Tibial artery (tissue), 4 donors: ENCODE results near the gene GABBR2.

Experiments used
- DNase-seq, 2 donors: peaks; one replicate each; pipeline ENCODE4 v3.0.0-alpha.2; 2019
- H3K27ac ChIP-seq, 2 donors: fragments of 200-600 bp; sonication (generic) in 1 of 2; 1 replicate in 1 of 2; 2 replicates in 1 of 2; pipeline ENCODE4 v1.5.1; 2018 to 2019; ENCODE audit warnings: mild to moderate bottlenecking in 1 of 2
- H3K27me3 ChIP-seq, 2 donors: fragments of 200-600 bp; sonication (generic) in 1 of 2; one replicate each; pipeline versions ENCODE4 v1.5.1 to v1.6.0; 2016 to 2019
- H3K36me3 ChIP-seq, 3 donors: fragments of 200-600 bp; sonication (generic) in 2 of 3; one replicate each; pipeline ENCODE4 v1.5.1; 2016 to 2019; ENCODE audit warnings: mild to moderate bottlenecking in 2 of 3
- H3K4me1 ChIP-seq, 4 donors: fragments of 200-600 bp; sonication (generic) in 2 of 4; 1 replicate in 3 of 4; 2 replicates in 1 of 4; pipeline ENCODE4 v1.5.1; 2016 to 2019
- H3K4me3 ChIP-seq, 2 donors: fragments of 200-600 bp; sonication (generic) in 1 of 2; 1 replicate in 1 of 2; 2 replicates in 1 of 2; pipeline ENCODE4 v1.5.1; 2018 to 2019; ENCODE audit warnings: mild to moderate bottlenecking in 2 of 2
- H3K9me3 ChIP-seq, 3 donors: fragments of 200-600 bp; sonication (generic) in 1 of 3; one replicate each; pipeline ENCODE4 v1.5.1; 2016 to 2019
- intact Hi-C: fragments of 100-400 bp; cut with DNase I; formaldehyde crosslinking; loops from one replicate; pipeline ENCODE4 v1.15.0; 2023; ENCODE audit warnings: low total_unique reads
- TF ChIP-seq, protein P1 (sequence below), 2 experiments: fragments of 200-600 bp in 1 of 2; fragments of 450-650 bp in 1 of 2; IDR thresholded peaks; one replicate each; pipeline ENCODE4 v1.5.1; 2017 to 2019; ENCODE audit warnings: antibody characterized with exemption in 2 of 2, mild to moderate bottlenecking in 1 of 2, moderate library complexity in 1 of 2

The GABBR2 gene

DNA sequence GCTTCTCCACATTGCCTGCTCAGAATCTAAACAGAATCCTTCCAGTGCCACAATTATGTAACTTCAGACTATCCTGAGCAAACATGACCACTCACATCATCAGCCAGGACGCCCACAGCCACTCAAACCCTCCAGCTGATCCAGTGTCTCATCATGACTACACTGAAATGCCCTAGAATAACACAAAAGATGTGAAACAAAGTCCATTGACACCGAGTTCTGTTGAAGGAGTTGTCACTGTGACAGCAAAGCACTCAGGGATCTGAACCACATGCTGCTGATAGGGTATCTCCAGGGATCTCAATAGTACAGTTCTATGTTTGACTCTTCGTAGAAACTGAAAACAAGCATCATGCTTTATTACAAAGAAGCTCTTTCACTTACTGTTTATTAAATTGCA, 150.2 kb downstream of the GABBR2 start:
- Histone ChIP-seq H3K27me3 (no peaks in the 10 kb centered on the region), H3K4me3 (no peak overlapping the region), H3K9me3 (no peaks in the 10 kb centered on the region), H3K36me3 (no peaks in the 10 kb centered on the region), H3K4me1 (no peaks in the 10 kb centered on the region), H3K27ac (no peak overlapping the region)
- intact Hi-C loops = no loop called here
- TF ChIP-seq, protein P1, sequence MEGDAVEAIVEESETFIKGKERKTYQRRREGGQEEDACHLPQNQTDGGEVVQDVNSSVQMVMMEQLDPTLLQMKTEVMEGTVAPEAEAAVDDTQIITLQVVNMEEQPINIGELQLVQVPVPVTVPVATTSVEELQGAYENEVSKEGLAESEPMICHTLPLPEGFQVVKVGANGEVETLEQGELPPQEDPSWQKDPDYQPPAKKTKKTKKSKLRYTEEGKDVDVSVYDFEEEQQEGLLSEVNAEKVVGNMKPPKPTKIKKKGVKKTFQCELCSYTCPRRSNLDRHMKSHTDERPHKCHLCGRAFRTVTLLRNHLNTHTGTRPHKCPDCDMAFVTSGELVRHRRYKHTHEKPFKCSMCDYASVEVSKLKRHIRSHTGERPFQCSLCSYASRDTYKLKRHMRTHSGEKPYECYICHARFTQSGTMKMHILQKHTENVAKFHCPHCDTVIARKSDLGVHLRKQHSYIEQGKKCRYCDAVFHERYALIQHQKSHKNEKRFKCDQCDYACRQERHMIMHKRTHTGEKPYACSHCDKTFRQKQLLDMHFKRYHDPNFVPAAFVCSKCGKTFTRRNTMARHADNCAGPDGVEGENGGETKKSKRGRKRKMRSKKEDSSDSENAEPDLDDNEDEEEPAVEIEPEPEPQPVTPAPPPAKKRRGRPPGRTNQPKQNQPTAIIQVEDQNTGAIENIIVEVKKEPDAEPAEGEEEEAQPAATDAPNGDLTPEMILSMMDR (IDR thresholded peaks at IDR 0.05) = no peak
- DNase-seq = no peak

- Histone ChIP-seq H3K27me3 (no peaks in the 10 kb centered on the region), H3K27ac (no peak overlapping the region), H3K36me3 (no peaks in the 10 kb centered on the region), H3K4me3 (no peak overlapping the region), H3K4me1 (no peaks in the 10 kb centered on the region), H3K9me3 (no peaks in the 10 kb centered on the region)
- intact Hi-C loops = no loop called here
- no peak for DNase-seq
- TF ChIP-seq, protein P1 (IDR thresholded peaks at IDR 0.05) = no peak
Measured at GRCh38 chr9:98556511-98556910, 152.2 kb downstream of the GABBR2 start.

DNA sequence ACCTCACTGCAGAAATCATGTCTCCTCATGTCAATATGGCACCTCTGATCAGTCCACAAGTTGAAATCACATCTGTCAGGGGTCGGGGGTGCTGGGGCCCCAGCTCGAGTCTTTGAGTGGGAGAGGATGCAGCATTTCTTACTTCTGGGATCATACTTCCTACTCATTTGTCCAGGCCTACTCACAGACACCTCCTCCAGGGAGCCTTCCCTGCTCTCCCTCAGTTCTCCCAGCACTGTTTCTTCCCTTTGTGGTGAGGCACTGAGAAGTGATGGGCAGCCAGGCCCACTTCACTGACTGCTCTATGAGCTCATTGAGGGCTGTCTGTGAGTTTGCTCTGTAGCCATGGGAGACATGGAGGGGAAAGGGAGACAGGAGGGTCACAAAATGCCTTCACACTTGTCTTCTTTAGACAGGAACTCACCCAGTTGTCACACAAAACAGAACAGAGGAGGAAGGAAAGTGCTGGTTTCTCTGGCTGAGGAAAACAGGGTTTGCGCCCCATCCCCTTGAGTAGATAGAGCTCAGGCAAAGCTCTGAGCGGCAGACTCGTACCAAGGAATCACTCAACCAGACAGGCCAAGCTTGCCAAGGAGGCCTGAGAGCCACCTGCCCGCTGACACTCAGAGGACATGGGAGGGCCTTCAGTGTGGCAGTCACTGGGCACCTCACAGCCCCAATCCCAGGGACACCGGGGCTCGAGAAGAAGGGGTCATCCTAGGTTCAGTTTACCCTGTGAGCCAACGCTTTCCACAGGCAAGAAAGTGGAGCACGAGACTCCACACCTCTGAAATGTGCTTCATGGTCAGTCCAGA, 152.9 kb downstream of the GABBR2 start:
- DNase-seq = no peak
- Histone ChIP-seq H3K27me3 (no peaks in the 10 kb centered on the region), H3K4me3 (no peak overlapping the region), H3K4me1 (no peaks in the 10 kb centered on the region), H3K36me3 (no peaks in the 10 kb centered on the region), H3K27ac (no peak overlapping the region), H3K9me3 (no peaks in the 10 kb centered on the region)
- intact Hi-C loops = no loop called here
- TF ChIP-seq, protein P1 (IDR thresholded peaks at IDR 0.05) = no peak

DNA sequence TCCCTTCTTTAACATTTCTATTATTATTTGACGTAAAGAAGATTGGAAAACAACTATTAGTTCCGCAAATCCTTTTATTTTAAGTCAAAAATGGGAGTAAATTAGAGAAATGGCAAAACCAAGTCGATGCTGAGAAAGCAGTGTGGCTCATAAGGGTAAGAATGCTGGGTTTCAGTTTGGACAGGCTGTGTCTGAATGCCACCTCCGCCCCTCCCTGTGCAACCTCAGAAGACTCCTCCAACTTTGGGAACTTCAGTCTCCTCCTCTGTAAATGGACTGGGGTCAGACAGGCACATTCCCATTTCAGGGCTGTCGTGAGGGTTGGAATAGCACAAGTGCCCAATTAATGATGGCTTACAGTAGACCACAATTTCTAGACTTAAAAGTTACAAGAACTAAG, 154.0 kb downstream of the GABBR2 start:
- TF ChIP-seq, protein P1 (IDR thresholded peaks at IDR 0.05) = no peak
- no peak overlapping the region for H3K27ac ChIP-seq
- DNase-seq = no peak
- H3K4me1 ChIP-seq = no peaks in the 10 kb centered on the region
- no peaks in the 10 kb centered on the region for H3K36me3 ChIP-seq
- H3K9me3 ChIP-seq = no peaks in the 10 kb centered on the region
- no peaks in the 10 kb centered on the region for H3K27me3 ChIP-seq
- H3K4me3 ChIP-seq = no peak overlapping the region
- intact Hi-C loops = no loop called here

DNA sequence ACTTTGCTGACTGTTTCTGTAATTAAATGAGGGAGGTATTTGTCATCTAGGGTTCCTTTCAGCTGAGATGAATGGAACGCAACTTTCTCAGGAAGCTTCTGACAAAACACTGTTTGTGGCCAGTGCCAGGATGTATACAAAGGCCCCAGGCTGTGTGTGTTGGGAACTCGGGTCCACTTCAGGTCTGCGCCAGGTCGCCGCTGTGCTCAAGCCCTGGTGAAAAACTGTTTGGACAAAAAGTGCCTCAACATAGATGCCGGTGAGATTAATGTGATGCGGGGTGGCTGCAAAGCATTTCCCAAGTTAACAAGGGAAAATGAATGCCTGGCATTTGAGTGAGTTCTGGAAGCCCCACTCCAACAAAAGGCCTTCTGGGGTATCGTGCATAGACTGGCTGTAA, 156.4 kb downstream of the GABBR2 start:
- intact Hi-C loops = no loop called here
- DNase-seq = no peak

More for the DNA sequence above, 156.4 kb downstream of the GABBR2 start:
- TF ChIP-seq, protein P1 (IDR thresholded peaks at IDR 0.05) = no peak
- H3K27me3 ChIP-seq = no peaks in the 10 kb centered on the region
- no peak overlapping the region for H3K4me3 ChIP-seq
- H3K27ac ChIP-seq = no peak overlapping the region
- no peaks in the 10 kb centered on the region for H3K9me3 ChIP-seq
- no peaks in the 10 kb centered on the region for H3K4me1 ChIP-seq
- H3K36me3 ChIP-seq = no peaks in the 10 kb centered on the region
